Measurements from ENCODE around the gene CLMP.

The CLMP gene

GRCh38 chr11:123188508-123189165, 6.4 kb downstream of the CLMP start:
- DNase-seq (ENCODE audit: low read depth): no peak

- no peak for DNase-seq (ENCODE audit: low read depth)
Observed at GRCh38 chr11:123187665-123188507, 7.2 kb downstream of the CLMP start.

GRCh38 chr11:123187248-123187647, 7.8 kb downstream of the CLMP start:
- DNase-seq (ENCODE audit: low read depth): no peak

- no peak for DNase-seq (ENCODE audit: low read depth)
Observed at GRCh38 chr11:123186286-123186685, 8.8 kb downstream of the CLMP start.

GRCh38 chr11:123185326-123185725, 9.7 kb downstream of the CLMP start:
- no peak for DNase-seq (ENCODE audit: low read depth)

- DNase-seq (ENCODE audit: low read depth): no peak
Observed at GRCh38 chr11:123184531-123184930, 10.5 kb downstream of the CLMP start.

- DNase-seq (ENCODE audit: low read depth): no peak
Observed at GRCh38 chr11:123183391-123184099, 11.5 kb downstream of the CLMP start.

- no peak for DNase-seq (ENCODE audit: low read depth)
Observed at GRCh38 chr11:123181767-123182500, 13.1 kb downstream of the CLMP start.

- no peak for DNase-seq (ENCODE audit: low read depth)
Observed at GRCh38 chr11:123181075-123181474, 14.0 kb downstream of the CLMP start.

- no peak for DNase-seq (ENCODE audit: low read depth)
Observed at GRCh38 chr11:123180574-123180973, 14.5 kb downstream of the CLMP start.

- no peak for DNase-seq (ENCODE audit: low read depth)
Observed at GRCh38 chr11:123180166-123180565, 14.9 kb downstream of the CLMP start.

- DNase-seq (ENCODE audit: low read depth): no peak
Observed at GRCh38 chr11:123179586-123179985, 15.5 kb downstream of the CLMP start.

GRCh38 chr11:123178186-123178585, 16.9 kb downstream of the CLMP start:
- no peak for DNase-seq (ENCODE audit: low read depth)

- DNase-seq (ENCODE audit: low read depth): no peak
Observed at GRCh38 chr11:123176785-123177184, 18.3 kb downstream of the CLMP start.

GRCh38 chr11:123174196-123175183, 20.6 kb downstream of the CLMP start:
- no peak for DNase-seq (ENCODE audit: low read depth)

GRCh38 chr11:123173856-123174186, 21.2 kb downstream of the CLMP start:
- no peak for DNase-seq (ENCODE audit: low read depth)

GRCh38 chr11:123173040-123173855, 21.8 kb downstream of the CLMP start:
- no peak for DNase-seq (ENCODE audit: low read depth)

GRCh38 chr11:123170929-123171328, 24.1 kb downstream of the CLMP start:
- no peak for DNase-seq (ENCODE audit: low read depth)

- DNase-seq (ENCODE audit: low read depth): no peak
Observed at GRCh38 chr11:123169821-123170220, 25.2 kb downstream of the CLMP start.

- DNase-seq (ENCODE audit: low read depth): no peak
Observed at GRCh38 chr11:123168955-123169484, 26.0 kb downstream of the CLMP start.
